HG03135 (cell line): ENCODE data around the gene ANKRD55.
"Not testable (repeated sequence)": the region's sequence is repeated elsewhere in the genome, so short reads cannot be mapped to it uniquely, and the experiment has no call there.

Source experiments
- ATAC-seq: cut with Tn5 transposase; IDR thresholded peaks from one replicate; pipeline ENCODE4 v1.9.1; 2021; ENCODE audit warnings: mild to moderate bottlenecking, moderate library complexity; ENCODE audit not compliant: unreplicated experiment

ANKRD55 gene

DNA sequence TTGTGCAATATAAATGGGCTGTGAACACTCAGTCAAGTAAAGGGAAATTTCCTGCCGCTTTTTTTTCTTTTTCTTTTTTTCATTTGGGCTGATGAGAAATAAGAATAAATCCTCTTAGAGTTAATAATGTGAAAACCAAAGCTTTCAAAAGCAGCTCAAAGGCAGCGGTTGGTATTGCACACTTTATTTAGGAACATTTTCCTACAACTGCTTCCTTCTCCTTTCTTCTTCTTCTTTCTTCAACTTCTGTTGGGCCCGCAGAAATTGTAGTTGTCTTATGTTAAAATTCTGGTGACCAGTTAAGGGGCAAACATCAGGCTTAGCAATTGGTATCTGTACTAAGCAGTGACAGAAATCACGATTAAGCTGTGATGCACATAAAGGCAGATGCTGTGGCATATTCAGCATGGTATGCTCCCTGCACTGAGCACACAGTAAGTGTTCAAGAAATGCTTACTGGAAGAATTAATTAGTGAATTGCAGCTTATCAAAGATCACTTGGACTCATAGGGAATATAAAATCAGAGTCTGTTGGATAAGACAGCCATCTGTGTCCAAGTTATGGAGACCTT lies 85.4 kb downstream of the ANKRD55 start:
- ATAC-seq = no peak

DNA sequence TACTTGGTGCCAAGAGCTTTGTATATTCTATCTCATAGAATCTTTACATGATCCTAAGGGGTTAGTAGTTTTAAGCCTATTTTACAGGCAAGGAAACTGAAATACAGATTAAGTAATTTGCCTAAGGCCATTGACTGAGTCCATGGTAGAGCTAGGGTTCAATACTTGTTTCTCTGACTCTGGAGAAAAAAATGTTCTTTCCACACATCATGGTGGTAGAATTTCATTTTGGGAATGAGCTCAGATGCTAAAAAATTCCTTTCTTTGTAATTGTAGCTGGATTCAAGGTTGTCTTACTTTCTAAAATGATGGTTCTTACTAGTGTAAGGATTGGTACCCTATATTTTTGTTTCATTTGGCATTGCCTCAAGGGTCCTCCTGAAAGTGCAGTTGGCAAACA lies 86.0 kb downstream of the ANKRD55 start:
- no peak for ATAC-seq

DNA sequence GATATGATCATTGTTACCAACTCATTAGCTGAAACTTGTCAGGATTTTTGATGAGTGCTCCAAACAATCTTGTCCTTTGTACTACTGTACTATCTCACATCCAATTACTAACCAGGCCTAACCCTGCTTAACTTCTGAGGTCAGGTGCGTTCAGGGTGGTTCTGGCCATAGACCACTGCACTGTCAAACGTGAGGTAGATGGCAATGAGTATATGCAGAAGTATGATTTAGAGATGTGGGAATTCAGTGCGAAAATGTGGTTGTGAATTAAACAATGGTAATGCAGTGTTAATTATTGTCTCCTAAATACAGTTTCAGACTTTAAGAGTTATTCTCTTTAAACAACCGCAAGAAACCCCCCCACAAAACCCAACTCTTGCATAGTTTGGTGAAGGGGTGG lies 86.5 kb downstream of the ANKRD55 start:
- ATAC-seq = no peak

DNA sequence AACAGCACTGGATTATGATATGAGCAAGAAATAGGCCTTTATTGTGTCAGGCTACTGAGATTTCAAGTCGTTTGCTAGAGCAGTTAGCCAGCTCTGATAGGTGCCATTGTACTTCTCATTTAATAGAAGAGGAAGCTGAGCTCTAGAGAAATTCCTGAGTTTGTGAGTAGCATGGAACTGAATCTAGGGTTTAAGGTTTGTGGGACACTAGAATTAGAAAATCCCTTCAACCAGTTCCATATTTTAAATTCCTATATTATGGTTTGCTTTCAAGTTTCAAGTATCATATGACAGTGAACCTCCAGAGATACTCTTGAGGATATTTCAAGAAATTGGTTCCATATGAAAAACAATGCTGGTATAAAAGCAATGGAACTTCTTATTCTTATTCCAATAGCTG lies 87.6 kb downstream of the ANKRD55 start:
- no peak for ATAC-seq

DNA sequence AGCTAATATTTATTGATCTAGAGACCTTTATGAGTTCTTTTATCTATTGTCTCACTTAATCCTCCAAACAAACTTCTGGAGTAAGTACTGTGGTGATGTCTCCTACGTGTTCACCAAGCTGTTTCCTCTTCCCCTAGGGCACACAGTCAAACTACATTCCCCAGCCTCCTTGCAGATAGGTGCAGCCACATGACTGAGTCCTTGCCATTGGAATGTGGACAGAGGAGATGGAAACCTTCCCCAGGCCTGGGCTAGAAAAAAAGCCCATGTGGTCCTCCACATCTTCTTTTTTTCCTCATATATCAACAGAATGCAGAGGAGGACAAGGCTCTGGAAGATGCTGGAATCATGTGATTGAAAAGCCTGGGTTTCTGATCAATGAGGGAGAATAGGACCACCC lies 88.0 kb downstream of the ANKRD55 start:
- no peak for ATAC-seq

DNA sequence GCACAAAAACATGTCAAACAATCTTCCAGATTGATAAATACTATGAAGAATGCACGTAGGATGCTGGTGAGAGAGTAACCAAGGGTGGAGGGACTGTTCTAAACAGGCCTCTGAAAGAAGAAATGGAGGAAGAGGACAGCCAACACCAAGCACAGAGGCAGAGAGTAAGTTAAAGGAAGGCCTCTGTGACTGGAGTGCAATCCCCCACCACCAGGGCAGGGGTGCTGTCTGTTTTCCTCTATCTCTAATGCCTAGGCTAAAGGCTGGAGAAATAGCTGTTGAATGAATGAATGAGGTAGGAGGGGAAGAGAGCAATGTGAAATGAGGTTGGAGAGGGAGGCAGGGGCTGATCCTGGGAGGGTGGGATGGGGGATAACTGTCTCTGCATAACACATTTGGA lies 88.9 kb downstream of the ANKRD55 start:
- no peak for ATAC-seq

DNA sequence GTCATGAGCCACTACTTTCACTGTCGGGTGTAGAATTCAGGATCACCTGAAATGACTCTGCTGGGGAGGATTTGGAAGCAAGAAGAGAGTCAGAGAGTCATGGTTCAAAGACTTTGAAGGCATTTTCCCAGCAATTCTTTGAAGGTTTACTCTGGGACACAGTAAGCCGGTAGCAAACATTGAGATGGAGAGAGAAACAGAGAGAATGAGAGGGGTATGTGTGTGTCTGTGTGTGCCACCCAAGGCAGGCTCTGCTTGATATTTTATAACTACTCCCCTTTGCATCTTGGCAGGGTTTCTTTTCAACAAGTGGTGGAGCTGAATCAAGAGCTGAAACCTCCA lies 89.8 kb downstream of the ANKRD55 start:
- ATAC-seq = no peak

DNA sequence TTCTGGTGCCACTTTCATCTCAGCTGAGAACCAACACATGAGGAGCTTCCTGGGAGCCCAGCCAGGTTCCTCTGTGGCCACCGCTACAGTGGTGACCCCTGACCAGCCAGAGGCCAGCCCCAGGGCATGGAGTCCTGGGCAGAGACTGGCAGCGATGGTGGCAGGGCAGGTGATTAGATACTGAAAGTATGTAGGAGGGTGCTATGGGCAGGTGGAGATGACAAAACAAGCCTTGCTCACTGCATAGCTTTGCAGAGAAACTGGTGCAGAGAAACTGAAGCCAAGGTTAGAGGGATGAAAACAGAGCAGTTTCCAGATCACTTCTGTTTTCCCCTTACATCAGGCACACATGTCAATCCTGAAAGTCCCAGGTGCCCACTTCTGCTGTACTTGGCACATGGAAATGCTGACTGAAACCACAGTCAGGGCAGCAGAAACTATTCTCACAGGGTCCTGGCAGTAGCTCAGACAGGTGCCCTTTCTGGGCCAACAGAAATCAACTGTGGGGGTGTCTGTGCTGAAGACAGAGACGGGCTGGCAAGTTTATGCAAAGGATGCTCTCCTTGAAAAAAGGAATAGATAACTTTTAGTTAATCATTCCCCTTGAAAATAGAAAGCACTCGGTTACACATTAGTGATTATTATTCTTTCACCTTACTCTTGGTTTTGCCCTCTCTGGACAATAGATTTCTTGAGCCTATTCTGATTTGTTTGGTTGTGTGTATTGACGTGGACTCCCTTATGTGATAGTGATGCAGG lies 90.3 kb downstream of the ANKRD55 start:
- ATAC-seq = peak; percentile 84

DNA sequence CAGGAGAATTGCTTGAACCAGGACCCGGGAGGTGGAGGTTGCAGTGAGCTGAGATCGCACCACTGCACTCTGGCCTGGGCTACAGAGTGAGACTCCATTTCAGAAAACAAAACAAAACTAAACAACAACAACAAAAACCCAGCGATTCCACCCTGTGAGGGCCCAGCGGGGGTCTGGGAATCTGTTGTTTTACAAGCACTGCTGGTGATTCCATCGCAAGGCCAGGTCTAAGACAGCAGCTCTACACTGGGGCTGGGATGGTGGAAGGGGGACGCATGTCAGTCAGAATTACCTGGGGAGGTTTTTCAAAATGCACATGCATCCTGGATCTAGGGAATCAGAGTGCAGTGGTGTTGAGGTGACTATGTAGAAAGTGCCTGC lies 90.9 kb downstream of the ANKRD55 start:
- ATAC-seq = no peak

DNA sequence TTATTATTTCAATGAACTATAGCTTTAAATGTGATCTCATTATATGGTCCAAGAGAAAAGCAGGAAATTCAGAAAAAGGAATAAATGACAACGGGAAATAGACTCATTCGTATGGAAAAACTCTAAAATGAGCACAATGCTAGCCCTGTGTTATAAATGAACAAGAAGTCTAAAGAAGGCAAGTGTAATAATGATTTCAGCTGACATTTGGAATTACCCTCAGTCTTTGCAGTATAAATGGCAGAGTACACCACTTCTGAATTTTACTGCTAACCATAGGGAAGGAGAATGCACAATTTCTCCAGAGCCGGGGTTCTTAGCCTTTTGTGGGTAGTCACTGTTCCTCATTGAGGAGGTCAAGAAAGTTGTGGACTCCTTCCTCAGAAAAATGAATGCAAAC lies 93.1 kb downstream of the ANKRD55 start:
- ATAC-seq = no peak

DNA sequence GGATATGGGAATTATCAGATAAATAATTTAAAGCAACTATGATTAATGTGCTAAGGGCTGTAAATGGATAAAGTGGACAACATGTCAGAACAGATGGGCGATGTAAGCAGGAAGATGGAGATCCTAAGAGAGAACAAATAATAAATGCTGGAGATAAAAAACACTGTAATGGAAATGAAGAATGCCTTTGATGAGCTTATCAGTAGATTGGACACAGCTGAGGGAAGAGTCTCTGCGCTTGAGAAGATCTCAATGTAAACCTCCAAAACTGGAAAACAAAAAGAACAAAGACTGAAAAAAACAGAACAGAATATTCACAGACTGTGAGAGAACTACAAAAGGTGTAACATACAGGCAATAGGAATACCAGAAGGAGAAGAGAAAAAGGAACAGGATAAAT lies 102.5 kb downstream of the ANKRD55 start:
- ATAC-seq = no peak

DNA sequence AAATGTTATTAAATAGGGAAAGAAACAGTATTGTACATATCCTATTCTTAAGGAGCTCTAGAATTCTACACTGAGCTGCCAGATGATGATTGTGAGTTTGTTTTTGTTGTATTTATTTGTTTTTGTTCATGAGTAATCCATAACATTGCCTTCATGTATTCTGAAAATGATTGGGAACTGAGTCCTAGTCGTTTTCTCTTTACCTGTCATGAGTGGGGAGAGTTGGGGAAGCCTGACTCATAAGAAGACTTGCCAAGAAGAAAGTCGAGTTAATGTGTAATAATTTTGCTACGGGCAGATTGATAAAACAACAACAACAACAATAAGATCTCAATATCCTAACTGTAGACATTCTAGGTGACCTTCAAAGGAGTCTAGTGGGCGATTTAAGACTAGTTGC lies 103.8 kb downstream of the ANKRD55 start:
- ATAC-seq = no peak

DNA sequence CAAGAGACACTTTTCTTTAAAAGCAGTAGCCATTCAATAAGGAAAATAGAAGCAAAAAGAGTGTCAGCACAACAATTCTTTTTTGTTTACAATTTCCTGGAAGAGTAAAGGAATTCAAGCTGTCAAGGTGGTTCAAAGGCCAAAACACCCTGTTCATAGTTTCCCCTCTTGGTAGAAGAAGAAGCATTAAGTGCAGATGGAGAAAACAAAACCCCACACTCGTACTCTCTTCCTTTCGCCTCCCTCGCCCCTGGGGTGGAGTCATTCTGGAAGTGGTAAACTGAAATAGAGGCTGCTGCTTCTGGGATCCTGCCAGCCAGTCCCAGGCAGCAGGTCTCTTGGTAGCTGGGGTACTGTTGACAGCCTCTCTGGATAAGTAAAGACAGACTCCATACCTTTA lies 105.0 kb downstream of the ANKRD55 start:
- ATAC-seq = no peak

DNA sequence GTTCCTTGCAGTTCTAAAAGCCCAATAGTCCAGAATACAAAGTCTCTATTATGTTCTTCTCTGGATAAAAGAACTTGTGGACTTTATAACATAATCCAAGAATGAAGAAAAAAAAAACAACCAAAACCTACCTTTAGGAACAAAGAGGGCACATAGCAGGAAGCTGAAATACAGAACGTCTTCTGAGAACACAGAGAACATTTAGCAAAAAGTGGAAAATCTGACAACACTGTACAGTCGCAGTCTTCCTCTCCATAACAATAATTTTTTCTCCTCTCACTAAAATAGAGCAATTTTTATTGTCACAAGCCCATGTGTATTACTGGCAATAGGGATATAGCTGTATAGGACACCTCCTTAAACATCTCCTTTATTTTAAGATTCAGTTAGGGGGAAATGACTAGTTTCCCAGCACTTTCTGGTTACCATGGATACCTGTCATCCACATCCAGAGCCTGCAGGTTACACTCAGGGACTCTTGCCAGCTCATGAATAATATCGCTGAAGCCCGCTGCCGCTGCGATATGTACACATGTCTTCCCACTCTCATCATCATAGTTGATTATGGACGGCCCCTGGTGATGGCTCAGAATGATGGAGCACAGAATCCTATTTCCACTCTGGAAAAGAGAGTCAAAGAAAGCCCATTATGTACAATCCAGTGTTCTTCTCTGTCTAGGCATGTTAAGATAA lies 106.5 kb downstream of the ANKRD55 start:
- no peak for ATAC-seq

DNA sequence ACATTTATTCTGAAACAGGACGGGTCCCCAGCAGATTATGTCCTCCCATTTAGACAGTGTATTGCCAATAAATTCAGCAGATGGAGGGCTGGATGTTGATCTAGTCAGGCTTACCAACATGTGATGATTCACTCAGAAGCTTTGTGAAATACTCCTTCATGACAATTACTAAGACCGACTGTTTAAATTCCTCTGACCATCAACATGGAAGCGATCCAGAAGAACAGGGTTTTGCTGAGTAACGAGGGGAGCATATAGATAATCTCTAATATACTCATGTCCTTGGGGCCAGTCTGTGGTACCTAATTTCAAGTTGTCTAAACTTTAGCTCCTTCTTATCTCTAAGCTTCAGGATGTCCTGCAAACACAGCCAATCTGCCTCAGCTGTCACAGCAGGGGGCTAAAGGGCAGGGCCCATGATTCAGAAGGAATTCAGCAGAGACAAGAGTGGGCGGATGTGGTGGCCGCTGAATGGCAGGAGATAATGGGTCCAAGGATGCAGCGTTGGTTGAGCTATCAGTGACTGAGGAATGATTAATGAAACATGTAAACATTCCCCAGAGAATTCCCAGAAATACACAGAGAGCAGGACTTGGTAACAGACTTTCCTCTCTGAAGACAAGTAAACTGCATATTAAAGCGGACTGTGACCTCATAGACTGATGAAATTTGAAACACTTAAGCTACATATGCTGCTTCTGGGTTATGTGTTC lies 109.4 kb downstream of the ANKRD55 start:
- ATAC-seq = no peak

DNA sequence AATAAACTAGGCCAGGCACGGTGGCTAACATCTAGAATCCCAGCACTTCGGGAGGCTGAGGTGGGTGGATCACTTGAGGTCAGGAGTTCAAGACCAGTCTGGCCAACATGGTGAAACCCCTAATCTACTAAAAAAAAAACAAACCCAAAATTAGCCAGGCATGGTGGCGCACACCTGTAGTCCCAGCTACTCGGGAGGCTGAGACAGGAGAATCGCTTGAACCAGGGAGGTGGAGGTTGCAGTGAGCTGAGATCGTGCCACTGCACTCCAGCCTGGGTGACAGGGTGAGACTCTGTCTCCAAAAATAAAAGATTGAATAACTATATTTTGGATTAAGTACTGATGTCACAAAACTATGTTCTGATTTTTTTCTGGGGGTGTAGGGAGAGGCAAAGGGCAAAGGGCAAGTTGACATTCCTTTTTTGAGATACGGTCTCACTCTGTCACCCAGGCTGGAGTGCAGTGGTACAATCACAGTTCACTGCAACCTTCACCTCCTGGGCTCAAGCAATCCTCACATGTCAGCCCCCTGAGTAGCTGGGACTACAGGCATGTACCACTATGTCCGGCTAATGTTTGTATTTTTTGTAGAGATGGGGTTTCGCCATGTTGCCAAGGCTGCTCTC lies 110.7 kb downstream of the ANKRD55 start:
- ATAC-seq = not testable (repeated sequence)

DNA sequence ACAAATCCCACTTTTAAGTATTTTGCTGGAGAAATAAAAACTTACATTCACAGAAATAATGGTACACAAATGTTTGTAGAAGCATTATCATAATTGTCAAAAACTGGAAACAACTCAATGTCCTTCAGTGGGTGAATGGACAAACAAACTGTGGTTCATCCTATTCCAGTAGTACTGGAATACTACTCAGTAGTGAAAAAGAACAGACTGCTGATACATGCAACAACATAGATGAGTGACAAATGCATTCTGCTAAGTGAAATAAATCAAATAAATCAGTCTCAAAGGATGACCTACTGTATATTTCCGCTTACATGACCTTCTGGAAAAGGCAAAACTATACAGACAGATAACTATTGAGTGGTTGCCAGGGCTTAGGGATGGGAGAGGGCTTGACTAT lies 114.1 kb downstream of the ANKRD55 start:
- ATAC-seq = no peak

DNA sequence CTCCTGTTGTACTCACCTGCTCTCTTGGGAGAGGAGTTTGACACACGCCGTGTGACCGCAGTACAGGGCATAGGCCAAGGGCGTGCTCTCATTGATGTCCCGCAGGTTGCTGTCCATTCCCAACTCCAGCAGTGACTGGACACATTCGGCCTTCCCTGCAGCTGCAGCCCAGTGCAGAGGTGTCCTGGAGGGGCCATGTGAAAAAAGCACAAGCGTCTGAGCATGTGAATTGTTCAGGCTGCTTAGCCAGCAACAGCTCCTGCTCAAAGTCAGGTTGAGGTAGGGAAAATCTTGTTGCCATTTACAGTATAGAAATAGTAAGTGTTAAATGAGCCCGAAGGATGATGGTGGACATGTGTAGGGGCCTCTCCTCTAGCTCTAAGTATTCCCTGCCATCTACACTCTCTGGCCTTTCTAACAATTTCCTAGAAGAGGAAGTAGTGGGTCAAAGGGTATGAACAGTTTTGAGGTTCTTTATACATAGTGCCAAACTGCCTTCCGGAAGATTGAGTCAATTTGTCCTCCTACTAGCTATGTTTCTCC lies 116.5 kb downstream of the ANKRD55 start:
- ATAC-seq = no peak

DNA sequence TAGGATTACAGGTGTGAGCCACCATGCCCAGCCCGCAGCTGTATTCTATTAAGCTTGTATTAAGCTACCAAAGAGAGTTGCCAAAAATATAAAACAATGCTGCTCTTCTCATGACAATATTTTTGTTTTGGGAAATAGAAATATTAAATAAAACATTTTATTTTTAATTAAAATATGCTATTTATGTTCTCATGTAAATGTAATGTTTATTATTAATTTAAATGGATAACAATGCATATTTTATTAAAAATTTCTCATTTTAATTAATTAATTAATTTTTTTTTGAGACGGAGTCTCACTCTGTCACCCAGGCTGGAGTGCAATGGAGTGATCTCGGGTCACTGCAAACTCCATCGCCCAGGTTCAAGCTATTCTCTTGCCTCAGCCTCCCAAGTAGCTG lies 117.5 kb downstream of the ANKRD55 start:
- ATAC-seq = no peak

DNA sequence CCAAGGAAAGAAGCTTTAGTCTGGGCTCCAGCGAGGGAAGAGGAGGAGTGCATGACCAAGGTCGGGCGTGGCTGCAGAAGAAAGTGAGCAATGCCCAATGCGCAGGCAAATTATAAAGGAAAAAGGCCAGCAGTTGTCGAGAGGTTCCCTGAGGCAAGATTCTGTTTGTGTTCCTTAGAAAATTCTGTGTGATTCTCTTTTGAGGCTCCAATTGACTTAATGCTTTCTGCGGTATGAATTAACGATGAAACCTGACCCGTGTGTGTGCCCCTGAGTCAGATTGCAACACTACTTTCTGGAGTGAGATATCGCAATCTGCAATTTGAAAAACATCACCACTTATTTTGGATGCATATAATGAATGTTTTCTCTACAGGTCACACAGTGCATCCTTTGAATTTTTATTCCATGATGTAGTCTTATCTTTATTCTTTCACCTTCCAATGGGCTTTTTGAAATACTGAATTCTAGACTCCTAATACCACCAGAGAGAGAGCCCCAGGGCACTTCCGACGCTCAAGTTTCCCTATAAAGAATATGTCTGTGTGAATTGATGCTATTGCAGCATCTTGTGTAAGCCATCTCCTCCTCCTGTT lies 120.5 kb downstream of the ANKRD55 start:
- no peak for ATAC-seq

DNA sequence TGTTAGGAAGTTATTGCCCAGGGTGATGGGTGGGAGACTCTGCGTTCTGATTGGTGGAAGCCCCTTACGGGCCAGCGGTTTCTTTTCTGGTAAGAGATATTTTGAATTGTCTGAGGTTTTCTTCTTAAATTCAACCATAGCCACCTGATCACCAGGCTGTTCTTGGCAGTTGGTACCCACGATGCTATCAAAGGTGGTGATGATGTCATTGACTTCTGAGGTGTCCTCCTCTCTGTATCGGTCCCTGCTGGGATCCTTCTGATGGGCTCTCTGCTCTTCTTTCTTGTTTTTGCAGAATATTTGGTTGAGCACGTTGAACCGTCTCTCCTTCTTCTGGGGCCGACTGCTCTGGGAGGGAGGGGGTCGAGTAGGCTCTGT lies 121.7 kb downstream of the ANKRD55 start:
- ATAC-seq = no peak
